ENCODE measurements around the gene INPP5B.

- TF ChIP-seq POLR2A (IDR thresholded peaks at IDR 0.05) (no peak), POLR2AphosphoS5 (IDR thresholded peaks at IDR 0.05) (no peak)
Measured at GRCh38 chr1:37893673-37894072, 53.2 kb downstream of the INPP5B start.
